H9 (cell line): ENCODE results near the gene SCRN1. TPM values are rescaled to one million over a fixed set of nuclear protein-coding genes. Genes with fewer than 3 reads are reported as not detected.

ENCODE experiments used
- DNase-seq: peaks from one replicate; pipeline ENCODE4 v3.0.0-alpha.2; 2017
- H2AFZ ChIP-seq: one replicate; pipeline ENCODE4 v1.6.1; 2013; ENCODE audit warnings: mild to moderate bottlenecking, low read length, control low read depth, moderate library complexity
- H2AK5ac ChIP-seq: 2 replicates; pipeline ENCODE4 v1.6.1; 2013; ENCODE audit warnings: low read length, control low read depth, mixed read lengths; ENCODE audit not compliant: insufficient read length
- H2BK120ac ChIP-seq: one replicate; pipeline ENCODE4 v1.6.1; 2013; ENCODE audit warnings: low read depth, mild to moderate bottlenecking, low read length, control low read depth, inconsistent platforms; ENCODE audit not compliant: poor library complexity, severe bottlenecking
- H2BK12ac ChIP-seq: 2 replicates; pipeline ENCODE4 v1.6.1; 2013; ENCODE audit warnings: low read length, control low read depth, mixed read lengths, low read depth; ENCODE audit not compliant: insufficient read length
- H2BK15ac ChIP-seq: 2 replicates; pipeline ENCODE4 v1.6.1; 2013; ENCODE audit warnings: low read depth, low read length, control low read depth
- H2BK20ac ChIP-seq: one replicate; pipeline ENCODE4 v1.6.1; 2013; ENCODE audit warnings: low read depth, mild to moderate bottlenecking, low read length, control low read depth, inconsistent platforms; ENCODE audit not compliant: poor library complexity, severe bottlenecking
- H2BK5ac ChIP-seq: 2 replicates; pipeline ENCODE4 v1.6.1; 2013; ENCODE audit warnings: low read length, control low read depth, mixed read lengths; ENCODE audit not compliant: insufficient read length
- H3K14ac ChIP-seq: 2 replicates; pipeline ENCODE4 v1.6.1; 2013; ENCODE audit warnings: low read length, control low read depth; ENCODE audit not compliant: insufficient read depth
- H3K18ac ChIP-seq: 2 replicates; pipeline ENCODE4 v1.6.1; 2013; ENCODE audit warnings: low read depth, mild to moderate bottlenecking, mixed read lengths, low read length, control low read depth; ENCODE audit not compliant: insufficient read length
- H3K23ac ChIP-seq: 2 replicates; pipeline ENCODE4 v1.6.1; 2013; ENCODE audit warnings: low read length, control low read depth, mixed read lengths, low read depth; ENCODE audit not compliant: insufficient read length
- H3K23me2 ChIP-seq: 2 replicates; pipeline ENCODE4 v1.6.1; 2013; ENCODE audit warnings: low read depth, mild to moderate bottlenecking, mixed read lengths, low read length, control low read depth; ENCODE audit not compliant: insufficient read length, poor library complexity, severe bottlenecking
- H3K27ac ChIP-seq: 2 replicates; pipeline ENCODE4 v1.5.1; 2013; ENCODE audit warnings: low read length, control low read depth, mixed read lengths, low read depth; ENCODE audit not compliant: insufficient read length
- H3K27me3 ChIP-seq: 2 replicates; pipeline ENCODE4 v1.6.1; 2013; ENCODE audit warnings: low read length, control low read depth, inconsistent platforms; ENCODE audit not compliant: insufficient read depth
- H3K4ac ChIP-seq: 2 replicates; pipeline ENCODE4 v1.6.1; 2013; ENCODE audit warnings: low read depth, mild to moderate bottlenecking, control low read depth, inconsistent platforms, low read length, moderate library complexity
- H3K4me1 ChIP-seq: 2 replicates; pipeline ENCODE4 v1.6.1; 2013; ENCODE audit warnings: low read length, control low read depth, inconsistent platforms; ENCODE audit not compliant: insufficient read depth
- H3K4me2 ChIP-seq: 2 replicates; pipeline ENCODE4 v1.6.1; 2013; ENCODE audit warnings: low read length, control low read depth, mixed read lengths; ENCODE audit not compliant: insufficient read length, insufficient read depth
- H3K56ac ChIP-seq: 2 replicates; pipeline ENCODE4 v1.6.1; 2013; ENCODE audit warnings: low read depth, mild to moderate bottlenecking, mixed read lengths, low read length, control low read depth; ENCODE audit not compliant: insufficient read length
- H3K79me1 ChIP-seq: 2 replicates; pipeline ENCODE4 v1.6.1; 2013; ENCODE audit warnings: low read depth, mild to moderate bottlenecking, moderate library complexity, low read length, control low read depth, inconsistent platforms; ENCODE audit not compliant: insufficient read depth, poor library complexity, severe bottlenecking
- H3K79me2 ChIP-seq: 2 replicates; pipeline ENCODE4 v1.6.1; 2013; ENCODE audit warnings: low read length, control low read depth, inconsistent platforms; ENCODE audit not compliant: insufficient read depth
- H3K9ac ChIP-seq: 2 replicates; pipeline ENCODE4 v1.6.1; 2013; ENCODE audit warnings: low read length, control low read depth, mixed read lengths; ENCODE audit not compliant: insufficient read length; ENCODE audit errors: extremely low read depth
- H3K9me3 ChIP-seq: one replicate; pipeline ENCODE4 v1.6.1; 2013; ENCODE audit warnings: low read depth, low read length, inconsistent platforms; ENCODE audit not compliant: control insufficient read depth
- H3T11ph ChIP-seq: one replicate; pipeline ENCODE4 v1.6.1; 2013; ENCODE audit warnings: mild to moderate bottlenecking, low read length, control low read depth, inconsistent platforms
- H4K20me1 ChIP-seq: one replicate; pipeline ENCODE4 v1.6.1; 2013; ENCODE audit not compliant: control insufficient read depth, insufficient read length, insufficient read depth
- H4K5ac ChIP-seq: 2 replicates; pipeline ENCODE4 v1.6.1; 2013; ENCODE audit warnings: low read depth, mild to moderate bottlenecking, mixed read lengths, low read length, control low read depth; ENCODE audit not compliant: insufficient read length
- H4K8ac ChIP-seq: replicated peaks from 2 replicates; pipeline ENCODE4 v1.6.1; 2013; ENCODE audit warnings: low read length, control low read depth, mixed read lengths, low read depth; ENCODE audit not compliant: insufficient read length
- H4K91ac ChIP-seq: 2 replicates; pipeline ENCODE4 v1.6.1; 2013; ENCODE audit warnings: low read depth, mild to moderate bottlenecking, moderate library complexity, mixed read lengths, low read length, control low read depth; ENCODE audit not compliant: insufficient read length
- H3K27ac Mint-ChIP-seq, 3 experiments: 2 replicates in 2 of 3; 3 replicates in 1 of 3; pipeline ENCODE4 v1.8.0; 2020 to 2021; ENCODE audit warnings: mixed read lengths in 3 of 3, mild to moderate bottlenecking in 1 of 3, moderate library complexity in 1 of 3
- H3K27me3 Mint-ChIP-seq: 2 replicates; pipeline ENCODE4 v1.8.0; 2021; ENCODE audit warnings: low read depth, mild to moderate bottlenecking, moderate library complexity, mixed read lengths
- H3K36me3 Mint-ChIP-seq, 3 experiments: 2 replicates in 2 of 3; 3 replicates in 1 of 3; pipeline ENCODE4 v1.8.0; 2020 to 2021; ENCODE audit warnings: low read depth in 3 of 3, mixed read lengths in 3 of 3; ENCODE audit not compliant: insufficient read depth in 1 of 3
- H3K4me1 Mint-ChIP-seq, 2 experiments: 2 replicates each; pipeline ENCODE4 v1.8.0; 2020; ENCODE audit warnings: mixed read lengths in 2 of 2
- H3K4me3 Mint-ChIP-seq, 2 experiments: 2 replicates in 1 of 2; 3 replicates in 1 of 2; pipeline ENCODE4 v1.8.0; 2020 to 2021; ENCODE audit warnings: mild to moderate bottlenecking in 2 of 2, mixed read lengths in 2 of 2, moderate library complexity in 1 of 2
- H3K9me3 Mint-ChIP-seq, 2 experiments: 2 replicates in 1 of 2; 3 replicates in 1 of 2; pipeline ENCODE4 v1.8.0; 2020; ENCODE audit warnings: mild to moderate bottlenecking in 2 of 2, mixed read lengths in 2 of 2, moderate library complexity in 1 of 2
- total RNA-seq: library from RNA; stranded (reverse); gene quantifications from 2 replicates; pipeline ENCODE4 v1.2.1, GENCODE V29; 2021
- TF ChIP-seq, protein P1 (sequence below): fragments of 200-600 bp; sonication (generic); conservative IDR thresholded peaks from 3 replicates; pipeline ENCODE4 v1.8.0; 2021; ENCODE audit warnings: antibody characterized with exemption, mild to moderate bottlenecking

The SCRN1 gene
- total RNA-seq, 1 experiment from 2014 or later: 101 TPM

DNA sequence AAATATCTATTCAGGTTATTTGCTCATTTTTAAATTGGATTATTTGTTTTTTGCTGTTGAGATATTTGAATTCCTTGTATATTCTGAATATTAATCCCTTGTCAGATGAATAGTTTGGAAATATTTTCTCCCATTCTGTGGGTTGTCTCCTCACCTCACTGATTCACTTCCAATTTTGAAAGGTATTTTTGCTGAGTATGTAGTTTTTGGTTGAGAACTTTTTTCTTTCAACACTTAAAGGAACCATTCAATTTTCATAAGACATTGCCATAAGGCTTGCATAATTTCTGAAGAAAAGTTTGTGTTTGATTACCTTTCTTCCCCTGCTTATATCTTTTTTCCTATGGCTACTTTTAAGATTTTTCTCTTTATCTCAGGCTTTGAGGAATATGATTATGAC lies 8.9 kb upstream of the SCRN1 start:
- Histone ChIP-seq H3K27ac (no peak overlapping the region), H2AK5ac (no peak overlapping the region), H3K9ac (no peak overlapping the region), H2BK5ac (no peak overlapping the region), H2BK15ac (no peak overlapping the region), H2BK12ac (no peak overlapping the region), H3K14ac (no peak overlapping the region), H4K20me1 (no peaks in the 10 kb centered on the region), H4K8ac (no peak overlapping the region), H3K18ac (no peak overlapping the region), H4K5ac (no peak overlapping the region), H3K27me3 (no peaks in the 10 kb centered on the region), H3K79me1 (no peaks in the 10 kb centered on the region), H4K91ac (no peak overlapping the region), H3K23me2 (no peaks in the 10 kb centered on the region), H3K4me1 (no peaks in the 10 kb centered on the region; the same call in 1 of the 2 replicates), H3T11ph (no peak overlapping the region), H2BK20ac (no peak overlapping the region), H3K23ac (no peak overlapping the region), H3K4me2 (no peak overlapping the region), H3K79me2 (no peaks in the 10 kb centered on the region), H3K9me3 (peaks cover 5% of the 10 kb centered on the region), H2AFZ (no peak overlapping the region), H3K56ac (no peak overlapping the region), H2BK120ac (no peak overlapping the region), H3K4ac (no peak overlapping the region)
- H3K4me3 Mint-ChIP-seq: no peak overlapping the region
- peaks cover 25 to 34% of the 10 kb centered on the region in 2 experiments for H3K9me3 Mint-ChIP-seq
- H3K4me1 Mint-ChIP-seq: peaks cover 11 to 14% of the 10 kb centered on the region in 2 experiments
- no peak overlapping the region for H3K27ac Mint-ChIP-seq
- DNase-seq: no peak
- TF ChIP-seq, protein P1, sequence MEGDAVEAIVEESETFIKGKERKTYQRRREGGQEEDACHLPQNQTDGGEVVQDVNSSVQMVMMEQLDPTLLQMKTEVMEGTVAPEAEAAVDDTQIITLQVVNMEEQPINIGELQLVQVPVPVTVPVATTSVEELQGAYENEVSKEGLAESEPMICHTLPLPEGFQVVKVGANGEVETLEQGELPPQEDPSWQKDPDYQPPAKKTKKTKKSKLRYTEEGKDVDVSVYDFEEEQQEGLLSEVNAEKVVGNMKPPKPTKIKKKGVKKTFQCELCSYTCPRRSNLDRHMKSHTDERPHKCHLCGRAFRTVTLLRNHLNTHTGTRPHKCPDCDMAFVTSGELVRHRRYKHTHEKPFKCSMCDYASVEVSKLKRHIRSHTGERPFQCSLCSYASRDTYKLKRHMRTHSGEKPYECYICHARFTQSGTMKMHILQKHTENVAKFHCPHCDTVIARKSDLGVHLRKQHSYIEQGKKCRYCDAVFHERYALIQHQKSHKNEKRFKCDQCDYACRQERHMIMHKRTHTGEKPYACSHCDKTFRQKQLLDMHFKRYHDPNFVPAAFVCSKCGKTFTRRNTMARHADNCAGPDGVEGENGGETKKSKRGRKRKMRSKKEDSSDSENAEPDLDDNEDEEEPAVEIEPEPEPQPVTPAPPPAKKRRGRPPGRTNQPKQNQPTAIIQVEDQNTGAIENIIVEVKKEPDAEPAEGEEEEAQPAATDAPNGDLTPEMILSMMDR: no peak
- H3K36me3 Mint-ChIP-seq: peaks cover 8 to 10% (median 10%) of the 10 kb centered on the region in 3 experiments; a peak in 4 of 7 replicates
- H3K27me3 Mint-ChIP-seq: no peaks in the 10 kb centered on the region
